HL-60 (cell line): ENCODE measurements around the gene PLXDC2.

Experiments
- DNase-seq, 2 experiments: peaks; one replicate each; pipeline ENCODE4 v3.0.0-alpha.2; 2010 to 2020; ENCODE audit warnings: low read depth in 1 of 2, low spot score in 1 of 2
- H3K27ac ChIP-seq: fragments of 250-450 bp; sonication (Bioruptor Pico); replicated peaks from 2 replicates; pipeline ENCODE4 v1.5.1; 2020; ENCODE audit warnings: mild to moderate bottlenecking, moderate library complexity
- H3K27me3 ChIP-seq: fragments of 250-450 bp; sonication (Bioruptor Pico); 2 replicates; pipeline ENCODE4 v1.5.1; 2021; ENCODE audit warnings: mild to moderate bottlenecking, moderate library complexity; ENCODE audit not compliant: insufficient read depth, poor library complexity, severe bottlenecking
- H3K4me3 ChIP-seq: replicated peaks from 2 replicates; pipeline ENCODE4 v1.5.1; 2011; ENCODE audit warnings: mild to moderate bottlenecking, control low read depth, low read length; ENCODE audit not compliant: insufficient read depth
- GABPA ChIP-seq: IDR thresholded peaks from 2 replicates; pipeline ENCODE4 v1.6.1; 2012; ENCODE audit warnings: low read depth
- POLR2AphosphoS5 ChIP-seq: IDR thresholded peaks from 2 replicates; pipeline ENCODE4 v1.6.1; 2012; ENCODE audit warnings: low read depth
- SPI1 ChIP-seq: IDR thresholded peaks from 2 replicates; pipeline ENCODE4 v1.6.1; 2012; ENCODE audit warnings: low read depth, mild to moderate bottlenecking, borderline replicate concordance
- TF ChIP-seq, protein P1 (sequence below): IDR thresholded peaks from 2 replicates; pipeline ENCODE4 v1.6.1; 2012; ENCODE audit warnings: low read depth; ENCODE audit not compliant: insufficient replicate concordance
- TF ChIP-seq, protein P2 (sequence below): IDR thresholded peaks from one replicate; pipeline ENCODE4 v1.5.1; 2011; ENCODE audit warnings: low read length, control low read depth, inconsistent platforms; ENCODE audit not compliant: insufficient read depth

PLXDC2 gene

DNA sequence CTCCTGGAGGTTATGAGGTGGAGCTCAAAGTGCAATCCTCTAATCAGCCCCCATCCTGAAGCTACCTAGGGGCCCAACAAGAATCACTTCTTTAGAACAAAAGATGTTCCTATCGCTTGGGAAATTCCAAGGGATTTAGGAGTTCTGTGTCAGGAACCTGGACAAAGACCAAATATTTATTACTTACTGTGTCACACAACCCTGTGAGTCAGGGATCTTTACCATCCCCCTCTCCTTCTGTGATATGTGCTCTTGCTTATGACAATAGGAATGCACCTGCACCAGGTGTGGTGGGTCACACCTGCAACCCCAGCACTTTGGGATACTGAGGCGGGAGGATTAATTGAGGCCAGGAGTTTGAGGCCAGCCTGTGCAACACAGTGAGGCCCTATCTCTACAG is 485.8 kb downstream of the PLXDC2 start:
- no peak for DNase-seq
- Histone ChIP-seq H3K27me3 (no peaks in the 10 kb centered on the region), H3K27ac (no peak overlapping the region), H3K4me3 (no peak overlapping the region)
- TF ChIP-seq, protein P1, sequence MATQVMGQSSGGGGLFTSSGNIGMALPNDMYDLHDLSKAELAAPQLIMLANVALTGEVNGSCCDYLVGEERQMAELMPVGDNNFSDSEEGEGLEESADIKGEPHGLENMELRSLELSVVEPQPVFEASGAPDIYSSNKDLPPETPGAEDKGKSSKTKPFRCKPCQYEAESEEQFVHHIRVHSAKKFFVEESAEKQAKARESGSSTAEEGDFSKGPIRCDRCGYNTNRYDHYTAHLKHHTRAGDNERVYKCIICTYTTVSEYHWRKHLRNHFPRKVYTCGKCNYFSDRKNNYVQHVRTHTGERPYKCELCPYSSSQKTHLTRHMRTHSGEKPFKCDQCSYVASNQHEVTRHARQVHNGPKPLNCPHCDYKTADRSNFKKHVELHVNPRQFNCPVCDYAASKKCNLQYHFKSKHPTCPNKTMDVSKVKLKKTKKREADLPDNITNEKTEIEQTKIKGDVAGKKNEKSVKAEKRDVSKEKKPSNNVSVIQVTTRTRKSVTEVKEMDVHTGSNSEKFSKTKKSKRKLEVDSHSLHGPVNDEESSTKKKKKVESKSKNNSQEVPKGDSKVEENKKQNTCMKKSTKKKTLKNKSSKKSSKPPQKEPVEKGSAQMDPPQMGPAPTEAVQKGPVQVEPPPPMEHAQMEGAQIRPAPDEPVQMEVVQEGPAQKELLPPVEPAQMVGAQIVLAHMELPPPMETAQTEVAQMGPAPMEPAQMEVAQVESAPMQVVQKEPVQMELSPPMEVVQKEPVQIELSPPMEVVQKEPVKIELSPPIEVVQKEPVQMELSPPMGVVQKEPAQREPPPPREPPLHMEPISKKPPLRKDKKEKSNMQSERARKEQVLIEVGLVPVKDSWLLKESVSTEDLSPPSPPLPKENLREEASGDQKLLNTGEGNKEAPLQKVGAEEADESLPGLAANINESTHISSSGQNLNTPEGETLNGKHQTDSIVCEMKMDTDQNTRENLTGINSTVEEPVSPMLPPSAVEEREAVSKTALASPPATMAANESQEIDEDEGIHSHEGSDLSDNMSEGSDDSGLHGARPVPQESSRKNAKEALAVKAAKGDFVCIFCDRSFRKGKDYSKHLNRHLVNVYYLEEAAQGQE = no peak
- TF ChIP-seq, protein P2, sequence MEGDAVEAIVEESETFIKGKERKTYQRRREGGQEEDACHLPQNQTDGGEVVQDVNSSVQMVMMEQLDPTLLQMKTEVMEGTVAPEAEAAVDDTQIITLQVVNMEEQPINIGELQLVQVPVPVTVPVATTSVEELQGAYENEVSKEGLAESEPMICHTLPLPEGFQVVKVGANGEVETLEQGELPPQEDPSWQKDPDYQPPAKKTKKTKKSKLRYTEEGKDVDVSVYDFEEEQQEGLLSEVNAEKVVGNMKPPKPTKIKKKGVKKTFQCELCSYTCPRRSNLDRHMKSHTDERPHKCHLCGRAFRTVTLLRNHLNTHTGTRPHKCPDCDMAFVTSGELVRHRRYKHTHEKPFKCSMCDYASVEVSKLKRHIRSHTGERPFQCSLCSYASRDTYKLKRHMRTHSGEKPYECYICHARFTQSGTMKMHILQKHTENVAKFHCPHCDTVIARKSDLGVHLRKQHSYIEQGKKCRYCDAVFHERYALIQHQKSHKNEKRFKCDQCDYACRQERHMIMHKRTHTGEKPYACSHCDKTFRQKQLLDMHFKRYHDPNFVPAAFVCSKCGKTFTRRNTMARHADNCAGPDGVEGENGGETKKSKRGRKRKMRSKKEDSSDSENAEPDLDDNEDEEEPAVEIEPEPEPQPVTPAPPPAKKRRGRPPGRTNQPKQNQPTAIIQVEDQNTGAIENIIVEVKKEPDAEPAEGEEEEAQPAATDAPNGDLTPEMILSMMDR = no peak
- TF ChIP-seq SPI1 (no peak), GABPA (no peak), POLR2AphosphoS5 (no peak)

DNA sequence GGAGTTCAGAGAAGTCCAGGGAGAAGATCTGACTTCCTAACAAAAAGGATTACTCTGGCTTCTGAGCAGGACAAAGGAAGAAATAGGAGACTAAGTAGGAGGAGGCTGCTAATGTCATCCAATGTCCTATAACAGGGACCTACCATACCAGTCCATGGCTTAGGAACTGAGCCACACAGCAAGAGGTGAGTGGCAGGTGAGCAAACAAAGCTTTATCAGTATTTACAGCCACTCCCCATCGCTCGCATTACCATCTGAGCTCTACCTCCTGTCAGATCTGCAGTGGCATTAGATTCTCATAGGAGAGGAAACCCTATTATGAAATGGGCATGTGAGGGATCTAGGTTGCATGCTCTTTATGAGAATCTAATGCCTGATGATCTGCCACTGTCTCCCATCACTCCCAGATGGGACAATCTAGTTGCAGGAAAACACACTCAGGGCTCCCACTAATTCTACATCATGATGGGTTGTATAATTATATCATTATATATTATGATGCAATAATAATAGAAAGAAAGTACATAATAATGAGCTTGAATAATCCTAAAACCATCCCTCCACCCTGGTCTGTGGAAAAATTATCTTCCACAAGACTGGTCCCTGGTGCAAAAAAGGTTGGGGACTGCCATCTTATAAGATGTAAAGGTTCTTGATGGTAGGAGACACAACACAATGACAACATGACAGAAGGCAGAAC is 487.4 kb downstream of the PLXDC2 start:
- no peak for DNase-seq
- TF ChIP-seq, protein P2 = no peak
- TF ChIP-seq GABPA = no peak
- TF ChIP-seq POLR2AphosphoS5 = no peak
- TF ChIP-seq, protein P1 = no peak
- no peak for TF ChIP-seq SPI1
- Histone ChIP-seq H3K4me3 (no peak overlapping the region), H3K27me3 (no peaks in the 10 kb centered on the region), H3K27ac (no peak overlapping the region)

DNA sequence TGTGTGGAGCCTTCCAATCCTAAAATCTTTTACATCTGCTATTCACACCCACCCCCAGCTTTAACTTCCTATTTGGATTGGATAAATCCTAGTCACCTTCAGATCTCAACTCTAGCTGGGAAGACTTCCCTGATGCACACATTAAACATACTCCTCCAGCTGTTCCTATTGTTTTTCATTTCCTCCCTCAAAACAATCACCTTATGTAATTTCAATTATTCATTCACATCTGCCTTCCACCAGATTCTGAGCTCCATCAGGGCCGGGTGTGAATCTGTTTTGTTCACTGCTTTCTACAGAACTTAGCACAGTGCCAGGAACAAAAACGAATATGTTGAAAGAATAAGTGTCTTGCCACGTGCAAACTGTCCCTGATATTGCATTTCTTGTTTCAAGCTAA is 497.4 kb downstream of the PLXDC2 start:
- TF ChIP-seq, protein P2 = no peak
- TF ChIP-seq SPI1 (no peak), GABPA (no peak), POLR2AphosphoS5 (no peak)
- TF ChIP-seq, protein P1 = no peak
- Histone ChIP-seq H3K27me3 (no peaks in the 10 kb centered on the region), H3K27ac (no peak overlapping the region), H3K4me3 (no peak overlapping the region)
- DNase-seq = no peak
